Measurements from ENCODE around the gene ZDHHC19. TPM values are rescaled to one million over a fixed set of nuclear protein-coding genes. Genes with fewer than 3 reads are reported as not detected.
A peak's percentile ranks its signal among the peaks of the same experiment; 100 is the strongest.

Gene ZDHHC19, protein sequence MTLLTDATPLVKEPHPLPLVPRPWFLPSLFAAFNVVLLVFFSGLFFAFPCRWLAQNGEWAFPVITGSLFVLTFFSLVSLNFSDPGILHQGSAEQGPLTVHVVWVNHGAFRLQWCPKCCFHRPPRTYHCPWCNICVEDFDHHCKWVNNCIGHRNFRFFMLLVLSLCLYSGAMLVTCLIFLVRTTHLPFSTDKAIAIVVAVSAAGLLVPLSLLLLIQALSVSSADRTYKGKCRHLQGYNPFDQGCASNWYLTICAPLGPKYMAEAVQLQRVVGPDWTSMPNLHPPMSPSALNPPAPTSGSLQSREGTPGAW
- total RNA-seq: not detected in 3 replicates
- long read RNA-seq: 0 reads

DNA sequence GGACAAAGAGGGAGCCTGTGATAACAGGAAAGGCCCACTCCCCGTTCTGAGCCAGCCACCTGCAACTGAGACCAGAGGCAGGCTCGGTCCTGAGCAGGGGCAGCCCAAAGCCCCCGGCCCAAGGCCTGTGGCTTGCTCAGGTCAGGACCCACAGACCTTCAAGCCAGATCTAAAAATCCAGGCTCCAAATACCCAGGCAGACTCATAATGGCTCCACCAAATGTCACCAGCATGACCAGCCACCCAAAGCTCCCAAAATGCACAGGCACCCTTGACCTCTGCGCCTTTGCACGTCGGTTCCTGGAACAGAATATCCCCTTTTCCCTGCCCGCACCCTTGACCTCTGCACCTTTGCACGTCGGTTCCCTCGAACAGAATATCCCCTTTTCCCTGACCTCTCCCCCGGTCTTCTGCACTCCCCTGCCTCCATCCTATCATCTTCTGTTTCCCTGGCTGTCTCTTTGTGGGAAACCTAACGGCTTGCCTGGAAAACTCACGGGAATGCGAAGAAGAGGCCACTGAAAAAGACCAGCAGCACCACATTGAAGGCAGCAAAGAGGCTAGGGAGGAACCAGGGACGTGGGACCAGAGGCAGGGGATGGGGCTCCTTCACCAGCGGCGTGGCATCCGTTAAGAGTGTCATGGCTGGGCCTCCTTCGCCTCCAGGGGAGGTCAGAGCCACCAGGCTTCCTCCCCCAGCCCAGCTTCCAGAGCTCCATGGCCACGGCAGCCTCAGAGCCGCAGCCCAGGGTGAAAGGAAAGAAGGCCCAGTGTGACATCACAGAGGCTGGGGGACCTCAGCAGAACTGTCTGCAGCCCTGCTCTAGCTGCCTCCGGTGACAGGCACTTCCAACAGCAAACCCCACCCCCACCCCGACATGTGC, at the start of gene ZDHHC19:
Gene ZDHHC19, minus strand, starts transcription at position 728 of the 884 bp plus-strand sequence. Its CDS starts 85 bp downstream, at position 643.
- Mint-ChIP-seq H3K36me3 (ENCODE audit: low read depth) (no peaks in the 10 kb centered on the region), H3K4me1 (ENCODE audit: low read depth) (peaks cover 9% of the 10 kb centered on the region), H3K9me3 (ENCODE audit: low read depth) (no peaks in the 10 kb centered on the region), H3K4me3 (ENCODE audit: unreplicated experiment) (no peak within 1 kb of the TSS), H3K27ac (ENCODE audit: unreplicated experiment) (peak within 1 kb of the TSS; percentile 36), H3K27me3 (ENCODE audit: low read depth) (peaks cover 2% of the 10 kb centered on the region)
- peak; percentile 58 for DNase-seq (ENCODE audit: low spot score)
- TF ChIP-seq, protein P1, sequence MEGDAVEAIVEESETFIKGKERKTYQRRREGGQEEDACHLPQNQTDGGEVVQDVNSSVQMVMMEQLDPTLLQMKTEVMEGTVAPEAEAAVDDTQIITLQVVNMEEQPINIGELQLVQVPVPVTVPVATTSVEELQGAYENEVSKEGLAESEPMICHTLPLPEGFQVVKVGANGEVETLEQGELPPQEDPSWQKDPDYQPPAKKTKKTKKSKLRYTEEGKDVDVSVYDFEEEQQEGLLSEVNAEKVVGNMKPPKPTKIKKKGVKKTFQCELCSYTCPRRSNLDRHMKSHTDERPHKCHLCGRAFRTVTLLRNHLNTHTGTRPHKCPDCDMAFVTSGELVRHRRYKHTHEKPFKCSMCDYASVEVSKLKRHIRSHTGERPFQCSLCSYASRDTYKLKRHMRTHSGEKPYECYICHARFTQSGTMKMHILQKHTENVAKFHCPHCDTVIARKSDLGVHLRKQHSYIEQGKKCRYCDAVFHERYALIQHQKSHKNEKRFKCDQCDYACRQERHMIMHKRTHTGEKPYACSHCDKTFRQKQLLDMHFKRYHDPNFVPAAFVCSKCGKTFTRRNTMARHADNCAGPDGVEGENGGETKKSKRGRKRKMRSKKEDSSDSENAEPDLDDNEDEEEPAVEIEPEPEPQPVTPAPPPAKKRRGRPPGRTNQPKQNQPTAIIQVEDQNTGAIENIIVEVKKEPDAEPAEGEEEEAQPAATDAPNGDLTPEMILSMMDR (IDR thresholded peaks at IDR 0.05): no peak

DNA sequence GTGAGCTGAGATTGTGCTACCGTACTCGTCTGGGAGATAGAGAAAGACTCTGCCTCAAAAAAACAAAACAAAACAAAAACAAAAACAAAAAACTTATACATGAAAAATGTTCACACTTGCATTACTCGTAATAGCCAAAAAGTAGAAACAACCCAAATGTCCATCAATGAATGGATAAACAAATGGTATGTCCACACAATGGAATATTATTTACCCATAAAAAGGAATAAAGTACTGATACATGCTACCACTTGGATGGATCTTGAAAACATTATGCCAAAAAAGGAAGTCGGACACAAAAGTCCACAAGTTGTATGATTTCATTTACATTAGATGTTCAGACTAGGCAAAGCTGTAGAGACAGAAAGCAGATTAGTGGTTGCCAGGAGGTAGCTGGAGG, 49.6 kb upstream of the ZDHHC19 start:
- no peaks in the 10 kb centered on the region for H3K9me3 Mint-ChIP-seq (ENCODE audit: low read depth)
- TF ChIP-seq, protein P1 (IDR thresholded peaks at IDR 0.05): no peak
- no peaks in the 10 kb centered on the region for H3K27me3 Mint-ChIP-seq (ENCODE audit: low read depth)
- H3K36me3 Mint-ChIP-seq (ENCODE audit: low read depth): peaks cover 15% of the 10 kb centered on the region
- no peak for DNase-seq (ENCODE audit: low spot score)
- no peak overlapping the region for H3K27ac Mint-ChIP-seq (ENCODE audit: unreplicated experiment)
- H3K4me1 Mint-ChIP-seq (ENCODE audit: low read depth): no peaks in the 10 kb centered on the region
- H3K4me3 Mint-ChIP-seq (ENCODE audit: unreplicated experiment): no peak overlapping the region

DNA sequence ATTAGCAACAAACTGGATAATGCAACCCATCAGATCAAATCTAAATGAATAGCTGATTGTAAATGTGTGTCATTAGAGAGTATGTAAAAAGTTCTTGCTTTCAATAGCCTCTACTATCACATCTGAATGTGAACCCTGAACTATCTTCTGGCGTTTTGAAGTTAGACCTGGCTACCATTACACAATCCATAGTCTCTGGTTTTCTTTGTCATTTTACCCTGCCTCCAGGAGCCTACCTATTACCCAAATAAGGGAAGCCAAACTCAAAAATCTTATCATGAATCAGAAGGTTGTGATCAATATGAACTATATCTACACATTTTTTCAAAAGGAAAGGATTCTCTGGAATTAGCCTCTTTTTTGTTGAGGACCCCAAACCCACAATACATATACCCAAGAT, 44.6 kb upstream of the ZDHHC19 start:
- Mint-ChIP-seq H3K9me3 (ENCODE audit: low read depth) (no peaks in the 10 kb centered on the region), H3K27me3 (ENCODE audit: low read depth) (no peaks in the 10 kb centered on the region), H3K4me1 (ENCODE audit: low read depth) (peaks cover 3% of the 10 kb centered on the region), H3K36me3 (ENCODE audit: low read depth) (peaks cover 5% of the 10 kb centered on the region), H3K27ac (ENCODE audit: unreplicated experiment) (no peak overlapping the region), H3K4me3 (ENCODE audit: unreplicated experiment) (no peak overlapping the region)
- no peak for DNase-seq (ENCODE audit: low spot score)
- TF ChIP-seq, protein P1 (IDR thresholded peaks at IDR 0.05): no peak

DNA sequence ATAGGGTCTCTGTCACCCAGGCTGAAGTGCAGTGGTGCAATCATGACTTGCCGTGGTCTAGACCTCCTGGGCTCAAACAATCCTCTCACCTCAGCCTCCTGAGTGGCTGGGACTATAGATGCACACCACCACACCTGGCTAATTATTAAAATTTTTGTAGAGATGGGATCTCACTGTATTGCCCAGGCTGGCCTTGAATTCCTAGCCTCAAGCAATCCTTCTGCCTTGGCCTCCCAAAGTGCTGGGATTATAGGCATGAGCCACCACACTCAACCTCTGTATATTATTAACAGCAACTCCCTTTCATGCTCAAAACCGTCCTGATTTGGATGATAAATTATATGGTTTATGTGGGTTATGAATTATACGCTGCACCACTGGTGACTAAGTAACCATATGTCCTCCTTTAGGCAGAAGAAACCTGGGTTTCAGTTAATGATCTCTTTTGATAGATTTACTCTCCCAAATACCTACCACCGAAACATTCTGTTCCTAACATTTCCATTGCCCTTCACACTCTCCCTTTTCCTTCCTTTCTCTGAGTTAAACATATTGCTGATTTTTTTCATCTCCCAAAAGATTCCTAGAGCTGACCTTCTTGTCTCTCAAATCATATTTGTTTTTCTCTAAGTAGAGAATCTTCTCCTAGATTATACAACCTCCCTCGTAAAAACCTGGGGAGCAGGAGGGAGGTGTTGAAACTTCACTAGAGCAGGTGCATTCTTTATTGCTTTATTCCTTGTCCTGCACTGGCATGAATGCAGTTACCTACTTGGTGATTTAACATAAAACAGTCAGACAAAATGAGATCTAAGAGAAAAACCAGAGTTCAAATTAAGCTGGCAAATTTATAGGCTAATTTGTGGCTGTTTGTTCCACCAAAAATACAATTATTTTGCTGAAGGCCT, 43.4 kb upstream of the ZDHHC19 start:
- no peaks in the 10 kb centered on the region for H3K27me3 Mint-ChIP-seq (ENCODE audit: low read depth)
- TF ChIP-seq, protein P1 (IDR thresholded peaks at IDR 0.05): no peak
- DNase-seq (ENCODE audit: low spot score): no peak
- no peaks in the 10 kb centered on the region for H3K9me3 Mint-ChIP-seq (ENCODE audit: low read depth)
- H3K4me1 Mint-ChIP-seq (ENCODE audit: low read depth): peaks cover 3% of the 10 kb centered on the region
- peaks cover 4% of the 10 kb centered on the region for H3K36me3 Mint-ChIP-seq (ENCODE audit: low read depth)
- H3K4me3 Mint-ChIP-seq (ENCODE audit: unreplicated experiment): no peak overlapping the region
- no peak overlapping the region for H3K27ac Mint-ChIP-seq (ENCODE audit: unreplicated experiment)
